Central memory CD4-positive, alpha-beta T cell (primary cell): ENCODE results near the gene SLC48A1.

Source experiments
- DNase-seq: peaks from one replicate; pipeline ENCODE4 v3.0.0; 2022

The SLC48A1 gene

GRCh38 chr12:47778881-47779280 is 5.8 kb downstream of the SLC48A1 start:
- no peak for DNase-seq

- peak; percentile 82 for DNase-seq
Measured at GRCh38 chr12:47779301-47779942, 6.4 kb downstream of the SLC48A1 start.

GRCh38 chr12:47779943-47780504 is 7.0 kb downstream of the SLC48A1 start:
- DNase-seq = no peak

GRCh38 chr12:47781479-47782371 is 8.7 kb downstream of the SLC48A1 start:
- DNase-seq = no peak

- no peak for DNase-seq
Measured at GRCh38 chr12:47782372-47782770, 9.3 kb downstream of the SLC48A1 start.

GRCh38 chr12:47783024-47783755 is 10.2 kb downstream of the SLC48A1 start:
- DNase-seq = no peak

- DNase-seq = no peak
Measured at GRCh38 chr12:47783821-47784819, 11.1 kb downstream of the SLC48A1 start.

- no peak for DNase-seq
Measured at GRCh38 chr12:47785036-47785886, 12.2 kb downstream of the SLC48A1 start.

GRCh38 chr12:47785887-47786661 is 13.0 kb downstream of the SLC48A1 start:
- DNase-seq = no peak

- DNase-seq = no peak
Measured at GRCh38 chr12:47786662-47787280, 13.7 kb downstream of the SLC48A1 start.

- no peak for DNase-seq
Measured at GRCh38 chr12:47787596-47788319, 14.7 kb downstream of the SLC48A1 start.

- DNase-seq = no peak
Measured at GRCh38 chr12:47789141-47789540, 16.1 kb downstream of the SLC48A1 start.

GRCh38 chr12:47789712-47790489 is 16.9 kb downstream of the SLC48A1 start:
- no peak for DNase-seq

GRCh38 chr12:47790676-47791350 is 17.8 kb downstream of the SLC48A1 start:
- DNase-seq = no peak

- no peak for DNase-seq
Measured at GRCh38 chr12:47791351-47791746, 18.3 kb downstream of the SLC48A1 start.

GRCh38 chr12:47791874-47792273 is 18.8 kb downstream of the SLC48A1 start:
- no peak for DNase-seq

GRCh38 chr12:47793015-47793681 is 20.1 kb downstream of the SLC48A1 start:
- no peak for DNase-seq
